T-helper 2 cell (primary cell): ENCODE data around the gene BMP8A.
"Not testable (repeated sequence)": the region's sequence is repeated elsewhere in the genome, so short reads cannot be mapped to it uniquely, and the experiment has no call there.

Experiments
- DNase-seq, 5 experiments: peaks; one replicate each; pipeline versions ENCODE4 v3.0.0 to v3.0.0-alpha.2; 2012 to 2022
- total RNA-seq, 2 donors: gene quantifications; one replicate each; lab custom pipeline; 2026; lab: John Stamatoyannopoulos, UW

BMP8A gene
- total RNA-seq = 0.40 to 0.62 reads per million in 2 donors

DNA sequence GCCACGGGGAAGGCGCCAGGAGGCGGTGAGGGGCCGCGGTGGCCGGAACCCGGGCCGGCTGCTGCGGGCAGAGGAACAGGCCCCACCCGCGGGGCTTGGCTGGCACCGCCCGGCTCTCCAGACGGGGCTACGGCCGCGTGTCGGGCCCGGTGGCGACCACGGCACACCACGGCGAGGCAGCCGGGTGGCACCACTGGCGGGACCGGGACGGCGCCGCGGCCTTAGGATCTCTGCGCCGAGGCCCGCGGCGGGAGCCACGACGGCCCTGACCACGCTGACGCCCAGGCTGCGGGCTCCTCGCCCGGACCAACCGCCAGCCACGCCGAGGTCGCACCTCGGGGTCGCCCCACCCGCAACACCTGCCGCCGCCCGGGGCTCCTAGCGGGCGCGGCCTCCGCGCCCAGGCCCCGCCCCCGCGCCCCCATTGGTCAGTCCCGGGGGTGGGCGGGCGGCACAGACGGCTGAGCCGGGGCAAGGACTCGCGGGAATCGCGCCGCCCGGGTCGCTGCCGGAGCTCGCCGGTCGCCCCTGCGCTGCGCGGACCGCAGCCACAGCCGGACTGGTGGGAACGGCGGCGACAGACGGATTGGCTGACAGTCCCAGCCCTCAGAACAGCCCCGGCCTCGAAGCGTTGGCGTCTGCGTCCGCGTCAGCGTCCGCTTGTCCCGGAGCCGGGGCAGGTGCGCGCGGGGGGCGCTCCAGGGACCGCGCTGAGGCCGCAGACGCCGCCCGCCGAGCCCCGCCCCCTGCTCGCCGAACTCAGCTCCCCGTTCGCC is at the start of gene BMP8A:
BMP8A (plus strand) TSS at position 491 of the 776 bp plus-strand sequence. CDS start 356 bp downstream, outside the sequence.
- DNase-seq = peak; percentile 57 to 73 (median 70)

DNA sequence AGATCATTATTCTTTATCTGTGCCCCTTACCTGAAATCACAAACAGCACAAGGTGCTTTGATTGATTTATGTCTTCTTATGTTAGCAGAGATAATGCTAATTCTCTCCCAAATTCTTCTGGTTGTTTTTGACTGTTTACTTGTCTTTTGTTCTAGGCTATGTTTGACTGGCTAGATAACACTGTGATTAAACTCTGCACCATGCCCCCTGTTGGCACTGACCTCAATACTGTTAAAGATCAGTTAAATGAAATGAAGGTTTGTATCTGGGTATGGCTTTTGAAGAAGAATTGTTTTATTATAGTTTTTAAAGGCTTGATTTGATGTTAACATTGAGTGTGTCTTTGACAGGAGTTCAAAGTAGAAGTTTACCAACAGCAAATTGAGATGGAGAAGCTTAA is 49.6 kb upstream of the BMP8A start:
- no peak for DNase-seq

DNA sequence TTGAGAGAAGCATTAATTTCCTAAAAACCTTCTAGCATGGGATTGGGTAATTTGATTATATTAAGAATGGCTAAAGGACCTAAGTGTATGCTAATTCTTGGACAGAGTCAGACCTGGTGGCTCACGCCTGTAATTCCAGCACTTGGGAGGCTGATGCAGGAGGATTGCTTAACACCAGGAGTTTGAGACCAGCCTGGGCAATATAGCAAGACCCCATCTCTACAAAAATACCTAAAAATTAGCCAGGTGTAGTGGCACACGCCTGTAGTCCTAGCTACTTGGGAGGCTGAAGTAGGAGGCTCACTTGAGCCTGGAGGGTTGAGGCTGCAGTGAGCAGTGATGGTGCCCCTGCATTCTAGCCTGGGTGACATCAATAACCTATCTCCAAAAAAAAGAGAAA is 45.9 kb upstream of the BMP8A start:
- DNase-seq = no peak

DNA sequence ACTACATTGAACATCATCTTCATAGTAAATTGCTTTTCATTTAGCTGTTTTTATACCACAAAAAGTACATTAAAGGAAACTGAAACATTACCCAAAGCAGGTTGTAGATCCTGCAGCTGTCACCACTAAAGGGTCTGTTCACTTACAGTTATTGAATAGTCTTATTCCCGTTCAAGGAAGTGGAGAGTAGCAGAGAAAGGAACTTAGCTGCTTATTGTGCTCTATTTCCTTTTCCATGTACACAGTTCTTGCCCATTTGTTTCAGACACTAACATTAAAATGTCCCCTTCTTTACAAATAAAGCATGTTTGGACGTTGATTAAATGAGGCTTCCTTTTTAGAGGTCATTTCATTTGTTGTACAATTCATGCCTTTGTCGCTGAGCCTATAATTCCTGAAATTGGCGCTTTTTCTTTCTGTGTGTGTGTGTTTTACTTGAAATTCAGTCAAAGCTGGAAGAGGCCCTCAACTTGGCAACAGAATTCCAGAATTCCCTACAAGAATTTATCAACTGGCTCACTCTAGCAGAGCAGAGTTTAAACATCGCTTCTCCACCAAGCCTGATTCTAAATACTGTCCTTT is 44.4 kb upstream of the BMP8A start:
- no peak for DNase-seq

DNA sequence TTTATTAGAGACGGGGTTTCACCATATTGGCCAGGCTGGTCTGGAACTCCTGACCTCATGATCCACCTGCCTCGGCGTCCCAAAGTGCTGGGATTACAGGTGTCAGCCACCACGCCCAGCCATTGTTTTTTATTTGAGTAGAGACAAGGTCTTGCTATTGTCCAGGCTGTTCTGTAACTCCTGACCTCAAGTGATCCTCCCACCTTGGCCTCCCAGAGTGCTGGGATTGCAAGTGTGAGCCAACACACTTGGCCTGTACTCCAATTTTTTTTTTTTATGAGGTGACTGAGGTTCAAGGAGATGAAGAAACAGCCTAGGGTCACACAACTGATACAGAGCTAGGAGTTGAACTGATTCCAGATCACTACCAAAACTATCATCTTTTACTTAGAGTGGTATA is 41.4 kb upstream of the BMP8A start:
- not testable (repeated sequence) for DNase-seq

GRCh38 chr1:39450956-39451606 is 40.4 kb upstream of the BMP8A start:
- DNase-seq = no peak

GRCh38 chr1:39452081-39452480 is 39.4 kb upstream of the BMP8A start:
- DNase-seq = no peak

- no peak for DNase-seq
Observed at GRCh38 chr1:39452540-39452939, 38.9 kb upstream of the BMP8A start.

GRCh38 chr1:39453603-39454002 is 37.8 kb upstream of the BMP8A start:
- DNase-seq = no peak

GRCh38 chr1:39458991-39459390 is 32.4 kb upstream of the BMP8A start:
- DNase-seq = no peak

- no peak for DNase-seq
Observed at GRCh38 chr1:39462074-39462473, 29.4 kb upstream of the BMP8A start.

GRCh38 chr1:39466413-39467107 is 24.9 kb upstream of the BMP8A start:
- DNase-seq = no peak

- not testable (repeated sequence) for DNase-seq
Observed at GRCh38 chr1:39467108-39467720, 24.2 kb upstream of the BMP8A start.

- DNase-seq = no peak
Observed at GRCh38 chr1:39469150-39469549, 22.3 kb upstream of the BMP8A start.

GRCh38 chr1:39470040-39470439 is 21.4 kb upstream of the BMP8A start:
- no peak for DNase-seq

DNA sequence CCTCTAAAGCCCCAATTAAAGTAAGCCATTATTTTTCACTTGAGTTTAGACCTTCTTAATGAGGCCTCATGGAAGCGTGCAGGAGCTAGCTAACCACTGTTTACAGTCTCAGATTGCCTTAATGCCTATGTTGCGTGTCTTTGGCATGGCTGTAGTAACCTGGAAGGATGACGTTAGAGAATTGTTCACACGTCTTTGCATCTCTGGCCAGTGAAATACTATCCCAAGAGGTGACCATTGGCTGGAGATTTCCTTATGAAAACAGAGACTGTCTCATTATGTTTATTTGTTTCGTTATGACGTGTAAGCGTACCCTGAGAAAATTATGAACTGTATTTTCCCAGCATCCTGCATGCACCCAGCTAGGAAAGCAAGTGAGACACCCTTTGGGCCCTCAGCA is 18.6 kb upstream of the BMP8A start:
- DNase-seq = no peak

DNA sequence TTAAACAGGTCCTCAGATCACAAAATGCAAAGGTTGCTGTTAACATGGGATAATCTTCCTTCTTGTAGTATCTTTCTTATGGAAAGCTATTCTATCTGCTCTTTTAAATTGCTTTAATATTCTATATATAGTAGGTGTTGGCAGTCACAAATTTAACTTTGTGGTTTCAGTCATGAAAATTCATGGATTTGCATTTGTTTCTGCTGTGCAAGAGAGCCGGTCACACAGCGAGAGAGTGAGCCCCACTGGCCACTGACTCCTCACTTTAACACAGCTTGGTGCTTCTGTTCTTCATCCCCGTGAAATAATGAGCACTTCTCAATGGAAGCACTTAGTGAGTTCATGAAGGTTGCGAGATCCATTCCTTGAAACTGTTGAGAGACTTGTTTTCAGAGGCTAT is 18.1 kb upstream of the BMP8A start:
- no peak for DNase-seq

DNA sequence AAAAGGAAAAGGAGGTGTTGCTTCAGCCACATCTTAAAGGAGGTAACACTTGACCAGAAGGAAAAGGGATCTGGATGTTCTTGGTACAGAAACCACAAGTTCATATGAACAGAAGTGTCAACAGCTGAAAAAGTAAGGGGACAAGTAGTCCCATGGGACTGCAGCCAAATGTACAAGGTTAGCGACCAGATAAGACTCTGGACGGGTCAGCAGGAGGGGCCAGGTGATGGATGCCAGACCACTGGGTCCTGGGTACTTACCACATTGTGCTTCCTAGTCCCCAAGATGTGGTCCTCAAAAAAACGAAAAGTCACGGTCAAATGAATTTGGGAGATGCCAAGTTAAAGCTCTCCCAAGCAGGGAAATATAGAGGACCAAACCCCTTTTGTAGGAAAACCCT is 16.6 kb upstream of the BMP8A start:
- no peak for DNase-seq

DNA sequence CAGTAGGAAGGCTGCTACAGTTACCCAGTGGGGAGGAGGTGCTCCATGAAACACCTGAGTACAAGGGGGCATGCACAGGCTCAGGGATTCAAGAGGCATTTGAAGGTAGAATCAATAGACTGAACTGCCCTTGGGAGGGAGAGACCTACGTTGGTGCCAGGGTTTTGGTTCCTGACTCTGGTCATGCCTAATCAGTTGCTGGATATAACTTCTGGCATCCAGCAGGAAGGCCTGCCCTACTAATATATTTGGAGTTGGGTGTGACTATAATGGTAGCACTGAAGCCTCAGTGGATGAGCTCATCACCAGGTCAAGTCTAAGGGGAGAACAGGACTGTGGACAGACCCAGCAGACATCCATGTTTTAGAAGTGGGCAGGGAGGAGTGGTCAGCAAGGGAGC is 15.9 kb upstream of the BMP8A start:
- DNase-seq = not testable (repeated sequence)

GRCh38 chr1:39478126-39478915 is 13.1 kb upstream of the BMP8A start:
- no peak for DNase-seq

DNA sequence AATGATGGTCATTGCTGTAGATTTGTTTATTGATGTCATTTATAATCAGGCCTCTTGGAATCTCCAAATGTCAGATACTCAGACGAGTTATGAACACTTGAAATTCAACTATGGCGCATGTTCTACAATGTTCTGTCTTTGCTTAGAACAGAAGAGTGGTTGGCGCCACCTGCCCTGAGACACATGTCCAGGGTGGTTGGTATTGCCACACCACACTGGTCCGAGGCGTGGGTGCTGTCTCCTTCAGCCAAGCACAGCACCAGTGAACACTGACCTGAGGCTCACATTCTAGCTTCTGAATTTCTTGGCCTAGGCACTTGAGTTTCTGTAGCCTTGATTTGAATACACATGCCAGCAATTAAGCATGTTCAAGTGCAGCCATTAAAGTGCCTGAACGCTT is 10.1 kb upstream of the BMP8A start:
- no peak for DNase-seq

GRCh38 chr1:39483276-39483675 is 8.2 kb upstream of the BMP8A start:
- no peak for DNase-seq
